Tibial artery (tissue), 4 donors: Measurements from ENCODE around the gene UQCRH.

Experiments used
- DNase-seq, 2 donors: peaks; one replicate each; pipeline ENCODE4 v3.0.0-alpha.2; 2019
- H3K27ac ChIP-seq, 2 donors: fragments of 200-600 bp; sonication (generic) in 1 of 2; 1 replicate in 1 of 2; 2 replicates in 1 of 2; pipeline ENCODE4 v1.5.1; 2018 to 2019; ENCODE audit warnings: mild to moderate bottlenecking in 1 of 2
- H3K27me3 ChIP-seq, 2 donors: fragments of 200-600 bp; sonication (generic) in 1 of 2; one replicate each; pipeline versions ENCODE4 v1.5.1 to v1.6.0; 2016 to 2019
- H3K36me3 ChIP-seq, 3 donors: fragments of 200-600 bp; sonication (generic) in 2 of 3; one replicate each; pipeline ENCODE4 v1.5.1; 2016 to 2019; ENCODE audit warnings: mild to moderate bottlenecking in 2 of 3
- H3K4me1 ChIP-seq, 4 donors: fragments of 200-600 bp; sonication (generic) in 2 of 4; 1 replicate in 3 of 4; 2 replicates in 1 of 4; pipeline ENCODE4 v1.5.1; 2016 to 2019
- H3K4me3 ChIP-seq, 2 donors: fragments of 200-600 bp; sonication (generic) in 1 of 2; 1 replicate in 1 of 2; 2 replicates in 1 of 2; pipeline ENCODE4 v1.5.1; 2018 to 2019; ENCODE audit warnings: mild to moderate bottlenecking in 2 of 2
- H3K9me3 ChIP-seq, 3 donors: fragments of 200-600 bp; sonication (generic) in 1 of 3; one replicate each; pipeline ENCODE4 v1.5.1; 2016 to 2019
- intact Hi-C: fragments of 100-400 bp; cut with DNase I; formaldehyde crosslinking; loops from one replicate; pipeline ENCODE4 v1.15.0; 2023; ENCODE audit warnings: low total_unique reads
- TF ChIP-seq, protein P1 (sequence below), 2 experiments: fragments of 200-600 bp in 1 of 2; fragments of 450-650 bp in 1 of 2; IDR thresholded peaks; one replicate each; pipeline ENCODE4 v1.5.1; 2017 to 2019; ENCODE audit warnings: antibody characterized with exemption in 2 of 2, mild to moderate bottlenecking in 1 of 2, moderate library complexity in 1 of 2

The UQCRH gene

GRCh38 chr1:46303038-46303871 is at the start of gene UQCRH, which contains the start of gene LRRC41:
Gene UQCRH (plus strand): TSS chr1:46303698. CDS start chr1:46303767, 69 bp downstream.
Gene LRRC41 (minus strand): TSS chr1:46303616. CDS start chr1:46303322, 294 bp downstream.
- Histone ChIP-seq H3K4me1 (peaks cover 0 to 67% (median 48%) of the 10 kb centered on the region in 4 donors), H3K36me3 (peaks cover 0 to 6% (median 0%) of the 10 kb centered on the region in 3 donors), H3K9me3 (no peaks in the 10 kb centered on the region), H3K27me3 (no peaks in the 10 kb centered on the region), H3K27ac (peak within 1 kb of the TSS; percentile 95 to 97), H3K4me3 (peak within 1 kb of the TSS; percentile 77 to 87)
- intact Hi-C loops = loop anchor here (5.0 kb wide), 1 partner anchor 56 kb away; the partner anchor contains the start of gene RAD54L
- DNase-seq = peak; percentile 95 to 96
- TF ChIP-seq, protein P1, sequence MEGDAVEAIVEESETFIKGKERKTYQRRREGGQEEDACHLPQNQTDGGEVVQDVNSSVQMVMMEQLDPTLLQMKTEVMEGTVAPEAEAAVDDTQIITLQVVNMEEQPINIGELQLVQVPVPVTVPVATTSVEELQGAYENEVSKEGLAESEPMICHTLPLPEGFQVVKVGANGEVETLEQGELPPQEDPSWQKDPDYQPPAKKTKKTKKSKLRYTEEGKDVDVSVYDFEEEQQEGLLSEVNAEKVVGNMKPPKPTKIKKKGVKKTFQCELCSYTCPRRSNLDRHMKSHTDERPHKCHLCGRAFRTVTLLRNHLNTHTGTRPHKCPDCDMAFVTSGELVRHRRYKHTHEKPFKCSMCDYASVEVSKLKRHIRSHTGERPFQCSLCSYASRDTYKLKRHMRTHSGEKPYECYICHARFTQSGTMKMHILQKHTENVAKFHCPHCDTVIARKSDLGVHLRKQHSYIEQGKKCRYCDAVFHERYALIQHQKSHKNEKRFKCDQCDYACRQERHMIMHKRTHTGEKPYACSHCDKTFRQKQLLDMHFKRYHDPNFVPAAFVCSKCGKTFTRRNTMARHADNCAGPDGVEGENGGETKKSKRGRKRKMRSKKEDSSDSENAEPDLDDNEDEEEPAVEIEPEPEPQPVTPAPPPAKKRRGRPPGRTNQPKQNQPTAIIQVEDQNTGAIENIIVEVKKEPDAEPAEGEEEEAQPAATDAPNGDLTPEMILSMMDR (IDR thresholded peaks at IDR 0.05) = no peak

- Histone ChIP-seq H3K36me3 (no peaks in the 10 kb centered on the region), H3K27me3 (no peaks in the 10 kb centered on the region), H3K4me1 (no peaks in the 10 kb centered on the region), H3K27ac (no peak overlapping the region), H3K9me3 (no peaks in the 10 kb centered on the region), H3K4me3 (no peak overlapping the region)
- TF ChIP-seq, protein P1 (IDR thresholded peaks at IDR 0.05) = no peak
- no peak for DNase-seq
- intact Hi-C loops = no loop called here
Observed at GRCh38 chr1:46254668-46255067, 48.8 kb upstream of the UQCRH start.

DNA sequence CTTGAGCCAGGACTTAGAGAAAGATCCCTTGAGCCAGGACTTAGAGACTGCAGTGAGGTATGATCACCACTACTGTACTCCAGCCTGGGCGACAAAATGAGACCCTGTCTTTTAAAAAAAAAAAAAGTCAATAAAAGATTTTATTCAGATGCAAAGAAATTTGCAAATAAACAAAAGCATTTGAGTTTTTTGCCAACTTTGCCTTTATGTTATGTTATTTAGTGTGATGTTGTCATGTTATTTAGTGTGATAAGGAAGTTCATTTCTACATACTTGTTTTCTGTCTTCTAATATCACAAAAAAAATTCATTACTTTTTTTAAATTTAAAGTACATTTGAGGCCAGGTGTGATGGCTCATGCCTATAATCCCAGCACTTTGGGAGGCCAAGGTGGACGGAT is 47.0 kb upstream of the UQCRH start:
- Histone ChIP-seq H3K27ac (no peak overlapping the region), H3K4me3 (no peak overlapping the region), H3K9me3 (no peaks in the 10 kb centered on the region), H3K36me3 (no peaks in the 10 kb centered on the region), H3K27me3 (no peaks in the 10 kb centered on the region), H3K4me1 (no peaks in the 10 kb centered on the region)
- TF ChIP-seq, protein P1 (IDR thresholded peaks at IDR 0.05) = no peak
- intact Hi-C loops = no loop called here
- DNase-seq = no peak

DNA sequence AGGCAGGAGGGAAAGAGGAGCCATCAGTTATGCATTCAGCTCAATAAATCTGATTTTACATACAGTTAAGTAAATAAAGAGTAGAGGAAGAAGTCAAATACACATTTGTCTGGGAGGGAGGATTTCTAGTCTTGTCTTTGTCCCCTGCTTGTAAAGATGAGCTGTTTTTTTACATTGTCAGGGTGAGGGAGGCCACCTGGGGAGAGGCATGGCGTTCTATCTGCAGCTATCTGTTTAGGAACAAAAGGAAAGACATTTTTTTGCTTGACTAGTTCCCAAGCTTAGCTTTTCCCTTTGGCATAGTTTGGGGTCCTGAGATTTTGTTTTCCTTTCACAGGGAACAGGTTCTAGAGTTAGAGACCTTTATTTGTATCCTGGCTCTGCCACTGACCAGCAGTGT is 41.0 kb upstream of the UQCRH start:
- intact Hi-C loops = no loop called here
- DNase-seq = no peak
- no peak overlapping the region for H3K27ac ChIP-seq
- TF ChIP-seq, protein P1 (IDR thresholded peaks at IDR 0.05) = no peak
- H3K36me3 ChIP-seq = no peaks in the 10 kb centered on the region
- no peaks in the 10 kb centered on the region for H3K27me3 ChIP-seq
- H3K4me1 ChIP-seq = no peaks in the 10 kb centered on the region
- H3K9me3 ChIP-seq = no peaks in the 10 kb centered on the region
- no peak overlapping the region for H3K4me3 ChIP-seq

- Histone ChIP-seq H3K36me3 (no peaks in the 10 kb centered on the region), H3K27ac (no peak overlapping the region), H3K4me3 (no peak overlapping the region), H3K4me1 (no peaks in the 10 kb centered on the region), H3K9me3 (no peaks in the 10 kb centered on the region), H3K27me3 (no peaks in the 10 kb centered on the region)
- DNase-seq = no peak
- TF ChIP-seq, protein P1 (IDR thresholded peaks at IDR 0.05) = no peak
- intact Hi-C loops = no loop called here
Observed at GRCh38 chr1:46263146-46263545, 40.4 kb upstream of the UQCRH start.
